Right lobe of liver (tissue), 6 donors: ENCODE results near the gene JMJD4. TPM values are rescaled to one million over a fixed set of nuclear protein-coding genes. Genes with fewer than 3 reads are reported as not detected.
A peak's percentile ranks its signal among the peaks of the same experiment; 100 is the strongest.

Experiments used
- ATAC-seq, 4 donors: fragments of 200-7000 bp; cut with Tn5 transposase; one replicate each; pipeline ENCODE4 v1.9.1; 2020; ENCODE audit warnings: mild to moderate bottlenecking in 4 of 4, moderate library complexity in 4 of 4
- DNase-seq, 3 donors: peaks; one replicate each; pipeline ENCODE4 v3.0.0-alpha.2; 2020
- H3K27ac ChIP-seq, 3 donors: fragments of 200-600 bp; one replicate each; pipeline ENCODE4 v1.8.0; 2022
- H3K27me3 ChIP-seq, 2 donors: fragments of 200-600 bp; one replicate each; pipeline ENCODE4 v1.8.0; 2022
- H3K36me3 ChIP-seq, 4 donors: fragments of 200-600 bp; sonication (generic) in 1 of 4; one replicate each; pipeline versions ENCODE4 v1.5.1 to v1.8.0; 2017 to 2022; ENCODE audit warnings: control low read depth in 1 of 4
- H3K4me1 ChIP-seq, 4 donors: fragments of 200-600 bp; sonication (generic) in 1 of 4; one replicate each; pipeline versions ENCODE4 v1.5.1 to v1.8.0; 2017 to 2022; ENCODE audit warnings: control low read depth in 1 of 4
- H3K4me3 ChIP-seq, 3 donors: fragments of 200-600 bp; one replicate each; pipeline ENCODE4 v1.8.0; 2022
- H3K9me3 ChIP-seq, 4 donors: fragments of 200-600 bp; sonication (generic) in 1 of 4; one replicate each; pipeline versions ENCODE4 v1.5.1 to v1.8.0; 2017 to 2022; ENCODE audit warnings: control low read depth in 1 of 4
- POLR2A ChIP-seq: fragments of 450-650 bp; IDR thresholded peaks from one replicate; pipeline ENCODE4 v1.6.1; 2017; ENCODE audit warnings: antibody characterized with exemption, mild to moderate bottlenecking
- WGBS: methylation state at CpG from one replicate; pipeline ENCODE4 v1.1.6; 2018; ENCODE audit warnings: low coverage, low lambda C conversion rate; ENCODE audit not compliant: insufficient coverage; ENCODE audit errors: missing lambda C conversion rate; 5-methylcytosine and 5-hydroxymethylcytosine counted together
- intact Hi-C, 2 donors: fragments of 100-400 bp; cut with DNase I; formaldehyde crosslinking; loops; one replicate each; pipeline versions ENCODE4 v1.11.2 to v1.14.1; 2022
- total RNA-seq, 6 experiments: library from RNA; depleted of rRNA in 2 of 6; stranded (reverse); fragments of >200 nt in 2 of 6; fragmentation: NEBNext Ultra II Directional in 3 of 6; extraction: Animal tissue kit (Norgen Biotek cat#: 25700) in 3 of 6; gene quantifications; one replicate each; pipeline versions ENCODE4 v1.1.0 to v1.2.4, GENCODE V29; 2016 to 2023
- TF ChIP-seq, protein P1 (sequence below), 4 donors: fragments of 200-600 bp in 3 of 4; fragments of 450-650 bp in 1 of 4; IDR thresholded peaks; one replicate each; pipeline versions ENCODE4 v1.5.1 to v1.8.0; 2016 to 2022; ENCODE audit warnings: antibody characterized with exemption in 4 of 4, mild to moderate bottlenecking in 2 of 4
- donor health status: DM: no; HTN: yes; CAD: no.
- donor health status: DM: no; HTN: no; CAD: no.
- donor health status: DM: no; HTN: no; CAD: no.
- donor health status: DM: no; HTN: yes; CAD: no.
- donor health status: DM: no; HTN: yes; CAD: no.

The JMJD4 gene
- total RNA-seq, 6 experiments from 2014 or later: 7.2 to 17.7 (median 9.5) TPM

GRCh38 chr1:227731241-227731677, 3.8 kb downstream of the JMJD4 start:
- Histone ChIP-seq H3K27me3 (no peaks in the 10 kb centered on the region), H3K27ac (peak overlapping the region in 2 of 3 donors; percentile 20 to 61), H3K9me3 (no peaks in the 10 kb centered on the region), H3K4me1 (peaks cover 0 to 41% (median 18%) of the 10 kb centered on the region in 4 donors), H3K36me3 (peaks cover 0 to 13% (median 3%) of the 10 kb centered on the region in 4 donors), H3K4me3 (no peak overlapping the region)
- intact Hi-C loops: no loop called here
- TF ChIP-seq, protein P1, sequence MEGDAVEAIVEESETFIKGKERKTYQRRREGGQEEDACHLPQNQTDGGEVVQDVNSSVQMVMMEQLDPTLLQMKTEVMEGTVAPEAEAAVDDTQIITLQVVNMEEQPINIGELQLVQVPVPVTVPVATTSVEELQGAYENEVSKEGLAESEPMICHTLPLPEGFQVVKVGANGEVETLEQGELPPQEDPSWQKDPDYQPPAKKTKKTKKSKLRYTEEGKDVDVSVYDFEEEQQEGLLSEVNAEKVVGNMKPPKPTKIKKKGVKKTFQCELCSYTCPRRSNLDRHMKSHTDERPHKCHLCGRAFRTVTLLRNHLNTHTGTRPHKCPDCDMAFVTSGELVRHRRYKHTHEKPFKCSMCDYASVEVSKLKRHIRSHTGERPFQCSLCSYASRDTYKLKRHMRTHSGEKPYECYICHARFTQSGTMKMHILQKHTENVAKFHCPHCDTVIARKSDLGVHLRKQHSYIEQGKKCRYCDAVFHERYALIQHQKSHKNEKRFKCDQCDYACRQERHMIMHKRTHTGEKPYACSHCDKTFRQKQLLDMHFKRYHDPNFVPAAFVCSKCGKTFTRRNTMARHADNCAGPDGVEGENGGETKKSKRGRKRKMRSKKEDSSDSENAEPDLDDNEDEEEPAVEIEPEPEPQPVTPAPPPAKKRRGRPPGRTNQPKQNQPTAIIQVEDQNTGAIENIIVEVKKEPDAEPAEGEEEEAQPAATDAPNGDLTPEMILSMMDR (IDR thresholded peaks at IDR 0.05): no peak
- TF ChIP-seq POLR2A: no peak
- WGBS: 0% methylated on average over 6 of the region's 11 CpGs
- ATAC-seq (peak; percentile 14 to 47 (median 36)), DNase-seq (peak; percentile 74 to 89 (median 89))

GRCh38 chr1:227730630-227731151, 4.4 kb downstream of the JMJD4 start:
- WGBS: 53% methylated on average over 4 of the region's 16 CpGs
- DNase-seq (peak; percentile 40 to 87 (median 81)), ATAC-seq (peak in 3 of 4 donors; percentile 4 to 19 (median 5))
- Histone ChIP-seq H3K4me1 (peaks cover 0 to 37% (median 18%) of the 10 kb centered on the region in 4 donors), H3K36me3 (peaks cover 0 to 13% (median 3%) of the 10 kb centered on the region in 4 donors), H3K27me3 (no peaks in the 10 kb centered on the region), H3K27ac (peak overlapping the region in 2 of 3 donors; percentile 20 to 61), H3K9me3 (no peaks in the 10 kb centered on the region), H3K4me3 (no peak overlapping the region)
- TF ChIP-seq POLR2A: no peak
- TF ChIP-seq, protein P1 (IDR thresholded peaks at IDR 0.05): no peak
- intact Hi-C loops: no loop called here

DNA sequence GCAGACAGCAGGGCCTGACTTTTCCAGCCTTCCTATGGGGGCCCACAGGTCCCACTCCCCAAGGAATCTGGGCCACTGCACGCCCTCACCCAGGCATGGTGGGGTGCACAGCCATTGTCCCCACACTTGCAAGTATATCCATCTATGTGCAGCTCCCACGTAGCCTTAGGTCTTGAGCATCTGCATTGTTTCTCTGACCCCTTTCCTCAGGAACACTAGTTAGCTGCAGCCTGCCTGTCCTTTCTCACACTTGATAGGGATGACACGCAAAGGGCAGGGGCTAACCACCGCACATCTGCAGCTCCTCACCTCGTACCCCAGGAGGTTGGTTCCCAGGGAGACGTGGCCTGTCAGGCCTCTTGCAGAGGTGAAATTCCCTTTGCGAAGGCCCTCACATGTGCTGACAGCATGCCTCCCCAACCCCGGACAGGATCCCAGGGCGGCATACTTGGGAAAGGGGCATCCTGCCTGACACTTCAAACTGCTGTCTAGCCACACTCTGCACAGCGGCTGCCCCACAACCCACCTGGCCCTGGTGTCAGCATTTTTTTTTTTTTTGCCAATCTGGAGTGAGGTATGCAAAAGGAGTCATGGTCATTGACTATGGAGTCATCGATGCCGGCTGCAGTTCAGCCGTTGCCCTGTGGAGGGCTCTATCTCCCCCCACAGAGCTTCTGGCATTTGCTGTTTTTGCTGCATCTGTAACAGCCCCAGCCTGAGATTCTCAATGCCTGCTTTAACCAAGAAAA, 5.0 kb downstream of the JMJD4 start:
- Histone ChIP-seq H3K27ac (peak overlapping the region in 1 of 3 donors; percentile 61), H3K36me3 (peaks cover 0 to 13% (median 3%) of the 10 kb centered on the region in 4 donors), H3K27me3 (no peaks in the 10 kb centered on the region), H3K9me3 (no peaks in the 10 kb centered on the region), H3K4me1 (peaks cover 0 to 37% (median 18%) of the 10 kb centered on the region in 4 donors), H3K4me3 (peak overlapping the region in 1 of 3 donors; percentile 76)
- intact Hi-C loops: no loop called here
- ATAC-seq: peak in 3 of 4 donors; percentile 5 to 11 (median 5)
- peak in 1 of 3 donors; percentile 45 for DNase-seq
- no peak for TF ChIP-seq POLR2A
- TF ChIP-seq, protein P1 (IDR thresholded peaks at IDR 0.05): peak; percentile 43 to 62 (median 53)
- WGBS: 48% methylated on average over 12 of the region's 13 CpGs

GRCh38 chr1:227729144-227729880, 5.8 kb downstream of the JMJD4 start:
- ATAC-seq (no peak), DNase-seq (peak in 1 of 3 donors; percentile 56)
- no peaks in the 10 kb centered on the region for H3K27me3 ChIP-seq
- H3K27ac ChIP-seq: peak overlapping the region in 2 of 3 donors; percentile 33 to 58
- TF ChIP-seq POLR2A: no peak
- TF ChIP-seq, protein P1 (IDR thresholded peaks at IDR 0.05): no peak
- intact Hi-C loops: no loop called here
- H3K4me3 ChIP-seq: peak overlapping the region; percentile 56 to 76 (median 58)
- peaks cover 0 to 13% (median 3%) of the 10 kb centered on the region in 4 donors for H3K36me3 ChIP-seq
- no CpG with 5 or more reads among the region's 5 CpGs for WGBS
- peaks cover 0 to 36% (median 18%) of the 10 kb centered on the region in 4 donors for H3K4me1 ChIP-seq
- no peaks in the 10 kb centered on the region for H3K9me3 ChIP-seq
